Activated CD8-positive, alpha-beta memory T cell treated with anti-CD3 and anti-CD28 coated beads, Interleukin-2, amount 50 U/mL, for 24 hours (primary cell): Measurements from ENCODE around the gene IGSF21.

Experiments used
- DNase-seq: peaks from one replicate; pipeline ENCODE4 v3.0.0-alpha.2; 2020; ENCODE audit errors: extremely low read depth

Gene IGSF21

DNA sequence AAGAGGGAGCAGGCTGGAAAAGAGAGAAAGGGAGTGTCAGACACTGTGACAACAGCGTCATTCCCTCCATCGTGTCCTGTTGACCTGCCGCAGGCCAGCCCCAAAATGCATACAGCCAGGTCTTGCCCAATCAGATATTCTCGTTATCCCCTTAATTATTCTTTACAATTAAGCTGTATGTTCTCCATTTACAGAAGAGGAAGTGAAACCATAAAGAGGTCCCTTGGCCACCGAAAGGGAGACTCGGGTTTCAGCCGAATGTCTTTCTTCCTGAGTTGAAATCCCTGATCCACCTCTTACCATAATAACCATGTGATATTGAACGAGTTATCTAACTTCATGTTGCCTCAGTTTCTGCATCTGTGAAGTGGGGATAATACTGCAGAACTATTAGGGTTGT lies 70.5 kb downstream of the IGSF21 start:
- no peak for DNase-seq

DNA sequence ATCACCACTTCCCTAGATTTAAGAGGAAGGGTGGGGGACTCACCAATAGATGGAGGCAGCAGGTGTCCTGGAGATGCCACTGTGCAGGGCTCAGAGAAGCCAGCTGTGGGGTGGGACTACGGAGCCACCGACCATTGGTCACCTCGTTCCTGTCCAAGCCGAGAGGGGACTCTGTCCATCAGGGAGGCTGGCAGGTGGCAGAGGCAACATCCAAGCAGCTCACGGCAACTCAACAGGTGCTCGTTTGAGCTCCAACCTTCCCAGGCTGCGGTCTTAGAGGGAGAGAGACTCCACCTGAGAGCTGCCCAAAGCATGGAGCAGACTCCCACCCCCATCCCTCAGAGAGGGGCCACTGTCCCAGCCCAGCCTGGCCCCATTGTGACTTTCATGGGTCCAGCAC lies 71.4 kb downstream of the IGSF21 start:
- DNase-seq = no peak

DNA sequence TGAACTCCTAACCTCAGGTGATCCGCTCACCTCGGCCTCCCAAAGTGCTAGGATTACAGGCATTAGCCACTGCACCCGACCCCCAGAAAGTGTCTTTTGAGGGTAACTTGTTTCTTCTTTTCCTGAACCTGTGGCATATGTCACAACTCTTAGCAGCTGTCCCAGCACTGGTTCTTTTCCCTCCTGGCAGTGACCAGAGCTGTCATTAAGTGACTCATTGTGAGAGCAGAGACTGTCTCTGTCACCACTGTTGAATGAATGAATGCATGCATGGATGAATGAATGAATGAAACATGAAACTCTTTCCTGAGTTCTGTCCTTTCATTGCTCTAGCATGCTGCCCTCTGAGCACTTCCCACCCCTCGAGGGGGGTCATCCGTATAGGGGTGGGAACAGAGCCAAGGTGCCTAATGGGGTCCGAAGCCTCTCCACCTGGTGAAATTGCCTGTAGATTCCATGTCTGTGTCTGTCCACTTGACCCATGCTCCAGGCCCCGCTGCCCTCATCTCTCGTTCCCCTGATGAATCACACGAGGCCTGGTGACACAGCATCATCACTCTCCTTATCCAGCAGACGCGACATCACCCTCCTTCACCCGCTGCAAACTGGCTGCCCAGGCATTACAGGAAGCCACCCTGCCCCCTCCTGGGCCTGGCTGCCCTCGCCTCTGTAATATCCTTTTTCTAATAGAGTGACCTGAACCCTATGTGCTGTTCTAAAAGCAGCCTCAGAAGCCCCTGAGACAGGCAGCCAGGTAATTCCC lies 75.0 kb downstream of the IGSF21 start:
- DNase-seq = no peak

DNA sequence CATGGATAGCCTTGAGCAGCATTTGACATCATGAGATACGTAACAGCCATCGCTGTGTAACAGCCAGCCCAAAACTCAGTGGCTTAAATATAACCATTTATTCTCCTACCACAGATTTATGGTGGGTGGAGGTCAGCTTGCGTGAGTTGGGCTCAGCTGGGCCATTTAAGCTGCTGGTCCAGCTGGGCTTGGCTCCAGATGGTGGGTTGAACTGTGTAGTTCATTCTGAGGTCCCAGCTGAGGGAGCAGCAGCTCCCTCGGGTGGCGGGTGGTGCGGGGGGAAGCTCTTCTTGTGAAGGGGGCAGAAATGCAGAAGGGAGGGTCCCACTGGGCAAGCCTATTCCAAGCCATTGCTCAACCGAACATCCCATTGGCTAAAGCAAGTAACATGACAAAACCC lies 75.9 kb downstream of the IGSF21 start:
- no peak for DNase-seq

DNA sequence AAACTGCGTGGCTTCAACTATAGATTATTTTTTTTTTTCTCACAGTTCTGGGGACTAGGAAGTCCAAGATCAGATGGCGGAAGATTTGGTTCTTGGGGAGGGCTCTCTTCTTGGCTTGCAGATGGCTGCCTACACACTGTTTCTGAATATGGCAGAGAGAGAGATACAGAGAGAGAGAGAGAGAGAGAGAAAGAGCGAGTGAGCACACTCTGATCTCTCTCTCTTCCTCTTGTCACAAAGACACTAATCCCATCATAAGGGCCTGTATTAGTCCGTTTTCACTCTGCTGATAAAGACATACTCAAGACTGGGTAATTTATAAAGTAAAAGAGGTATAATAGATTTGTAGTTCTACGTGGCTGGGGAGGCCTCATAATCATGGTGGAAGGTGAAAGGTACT lies 79.5 kb downstream of the IGSF21 start:
- no peak for DNase-seq

DNA sequence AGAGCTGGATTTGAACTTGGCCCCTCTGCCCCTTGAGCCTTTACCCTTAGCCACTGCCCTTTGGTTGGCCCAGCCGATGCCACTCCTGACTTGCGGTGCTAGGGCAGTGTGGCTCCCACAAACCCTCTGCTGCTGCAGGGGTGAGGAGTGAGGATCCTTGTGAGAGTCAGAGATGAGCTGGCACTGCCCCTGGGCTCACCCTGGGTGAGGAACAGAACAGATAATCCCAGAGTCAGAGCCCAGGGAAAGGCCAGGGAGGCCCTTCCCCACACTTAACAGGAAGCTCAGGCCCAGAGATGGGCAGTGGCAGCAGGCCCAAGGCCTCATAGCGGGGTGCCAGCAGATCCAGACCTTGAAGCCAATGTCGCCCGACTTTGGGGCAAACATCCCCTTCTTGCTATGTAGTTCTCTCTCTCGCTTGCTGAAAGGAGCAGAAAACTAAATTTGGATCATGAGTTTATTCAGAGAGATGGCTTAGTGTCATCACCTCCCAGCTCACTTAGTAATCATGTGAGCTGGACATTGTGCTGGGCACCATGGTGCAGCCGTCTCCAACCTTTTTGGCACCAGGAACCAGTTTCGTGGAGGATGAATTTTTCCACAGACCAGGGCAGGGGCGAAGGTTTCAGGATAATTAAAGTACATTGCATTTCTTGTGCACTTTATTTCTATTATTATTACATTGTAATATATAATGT lies 81.4 kb downstream of the IGSF21 start:
- DNase-seq = no peak

DNA sequence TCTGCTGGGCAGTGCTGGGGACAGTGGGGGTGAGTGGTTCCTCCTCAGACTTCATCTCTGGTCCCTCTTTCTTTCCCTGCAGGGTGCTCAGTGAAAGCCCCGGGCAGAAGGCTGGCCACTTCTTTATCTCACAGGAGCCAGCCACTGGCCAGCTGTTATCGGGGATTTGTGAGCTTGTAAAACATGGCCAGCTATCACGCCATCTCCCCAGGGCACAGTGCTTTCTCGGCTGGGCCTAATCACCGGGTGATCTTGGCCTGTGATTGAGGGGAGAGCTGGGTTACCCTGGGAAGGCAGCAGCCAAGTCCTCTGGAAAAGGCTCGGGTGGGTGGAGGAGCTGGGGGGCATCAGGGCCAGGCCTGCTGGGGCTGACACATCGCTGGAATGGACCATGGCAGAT lies 83.0 kb downstream of the IGSF21 start:
- DNase-seq = no peak

DNA sequence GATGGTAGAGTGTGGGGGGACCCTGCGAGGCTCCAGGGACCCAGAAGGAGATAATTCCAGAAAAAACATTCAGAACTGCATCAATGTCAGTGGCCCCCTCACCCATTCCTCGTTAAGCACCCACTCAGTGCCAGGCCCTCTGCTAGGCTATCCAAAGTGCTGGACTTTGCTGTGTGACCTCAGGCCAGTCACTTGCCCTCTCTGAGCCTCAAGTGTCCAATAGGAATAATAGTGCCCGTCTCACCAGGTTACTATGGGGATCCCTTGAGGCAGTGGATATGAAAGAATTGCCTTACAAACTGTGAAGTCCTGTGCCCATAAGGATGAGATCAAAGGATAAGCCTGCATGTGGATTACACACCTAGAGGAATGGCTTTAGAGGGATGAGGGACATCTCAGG lies 83.4 kb downstream of the IGSF21 start:
- no peak for DNase-seq

DNA sequence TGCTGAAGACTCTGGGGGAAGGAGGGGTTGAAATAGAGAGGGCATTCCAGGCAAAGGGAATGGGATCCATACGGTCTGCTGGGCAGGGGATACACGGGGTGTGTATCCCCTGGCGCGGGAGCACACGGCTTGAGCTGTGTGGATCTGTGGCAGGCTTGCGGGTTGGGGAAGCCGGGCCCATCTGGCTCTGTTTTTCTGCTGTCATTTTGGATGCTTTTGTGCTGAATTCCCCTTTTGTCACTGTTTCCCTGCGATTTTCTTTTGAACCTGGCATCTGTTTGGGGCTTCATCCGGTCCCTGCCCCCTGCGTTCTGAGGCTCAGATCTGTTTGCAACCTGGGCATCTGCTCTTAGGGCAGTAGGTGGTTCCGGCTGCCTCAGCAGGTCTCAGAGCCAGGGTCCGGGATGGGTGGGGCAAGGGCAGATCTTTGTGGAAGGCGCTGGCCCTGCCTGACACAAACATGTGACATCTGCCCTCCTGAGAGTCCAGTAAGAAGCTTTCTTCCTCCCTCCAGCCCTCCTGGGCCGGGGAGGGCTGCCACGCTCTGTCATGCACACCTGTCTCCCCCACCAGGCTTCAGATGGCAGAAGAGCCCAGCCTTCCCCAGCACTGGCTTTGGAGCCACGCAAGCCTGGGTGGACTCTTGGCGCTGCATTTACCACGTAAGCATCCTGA lies 84.0 kb downstream of the IGSF21 start:
- DNase-seq = no peak

DNA sequence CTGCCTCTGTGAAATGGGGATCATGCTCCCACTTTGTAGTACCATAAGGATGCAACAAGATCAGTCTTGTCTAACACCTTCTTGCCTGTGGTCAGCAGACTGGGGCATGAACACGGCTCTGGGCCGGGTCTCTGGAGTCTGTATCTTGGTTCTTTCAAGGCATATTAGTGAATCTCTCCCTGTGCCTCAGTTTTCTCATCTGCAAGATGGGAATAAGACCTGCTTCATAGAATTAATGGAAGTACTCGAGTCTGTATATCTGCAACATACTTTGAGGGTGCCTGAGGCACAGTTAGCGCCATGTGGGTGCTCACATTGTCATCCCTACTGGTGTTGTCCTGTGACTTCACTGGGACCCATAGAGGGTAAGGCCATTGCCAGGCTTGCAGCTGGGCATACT lies 84.6 kb downstream of the IGSF21 start:
- no peak for DNase-seq

DNA sequence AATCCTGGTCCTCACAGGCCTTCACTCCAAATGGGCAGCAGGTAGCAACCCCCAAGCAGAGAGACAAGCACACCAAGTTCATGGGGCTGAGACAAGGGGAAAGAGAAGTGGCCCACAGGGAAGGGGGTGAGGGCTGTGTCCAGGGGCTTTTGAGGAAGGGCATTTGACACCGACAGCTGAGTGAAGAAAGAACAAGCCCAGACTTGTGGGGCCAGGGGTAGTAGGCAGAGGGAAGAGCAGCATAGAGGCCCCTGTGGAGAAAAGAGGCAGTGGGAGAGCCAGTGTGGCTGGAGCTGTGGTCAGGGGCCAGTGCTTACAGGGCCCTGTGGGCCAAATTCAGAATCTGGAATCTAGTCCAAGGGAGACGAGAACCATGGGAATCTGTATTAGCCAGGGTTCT lies 85.4 kb downstream of the IGSF21 start:
- DNase-seq = no peak

DNA sequence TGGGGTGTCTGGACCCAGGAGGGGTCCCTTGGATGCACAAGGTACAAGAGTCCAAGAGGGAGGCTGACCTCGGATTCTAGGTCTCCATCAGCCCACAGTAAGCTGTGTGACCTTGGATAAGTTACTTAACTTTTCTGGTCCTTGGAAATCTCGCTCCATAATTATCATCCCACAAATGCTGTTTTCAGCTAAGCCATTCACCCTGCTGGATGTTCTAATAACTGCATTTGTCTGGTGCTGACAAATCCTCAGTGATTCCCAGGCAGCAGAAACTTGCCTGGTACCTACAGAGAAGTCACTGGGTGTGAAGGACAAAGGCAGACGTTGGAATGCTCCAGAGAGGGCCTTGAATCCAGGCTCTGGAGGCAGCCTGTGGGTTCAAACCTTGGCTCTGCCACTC lies 89.7 kb downstream of the IGSF21 start:
- no peak for DNase-seq

DNA sequence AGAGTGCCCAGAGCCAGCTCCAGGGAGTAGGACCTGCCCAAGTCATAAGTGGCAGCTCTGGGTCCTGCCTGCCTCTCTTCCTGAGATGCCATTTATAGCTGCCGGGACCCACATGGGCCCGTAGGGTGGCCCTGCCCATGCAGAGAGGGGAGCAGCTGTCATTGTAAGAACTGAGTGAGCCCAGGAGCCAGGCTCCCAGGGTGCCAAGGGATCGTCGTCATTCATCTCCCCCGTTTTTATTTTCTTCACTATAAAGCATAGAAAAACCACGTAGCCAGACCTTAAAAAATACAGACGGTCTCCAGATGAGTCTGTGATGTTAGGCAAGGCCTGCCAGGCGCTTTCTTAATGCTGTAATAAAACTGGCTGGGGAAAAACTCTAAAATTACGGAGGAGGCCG lies 90.7 kb downstream of the IGSF21 start:
- no peak for DNase-seq

DNA sequence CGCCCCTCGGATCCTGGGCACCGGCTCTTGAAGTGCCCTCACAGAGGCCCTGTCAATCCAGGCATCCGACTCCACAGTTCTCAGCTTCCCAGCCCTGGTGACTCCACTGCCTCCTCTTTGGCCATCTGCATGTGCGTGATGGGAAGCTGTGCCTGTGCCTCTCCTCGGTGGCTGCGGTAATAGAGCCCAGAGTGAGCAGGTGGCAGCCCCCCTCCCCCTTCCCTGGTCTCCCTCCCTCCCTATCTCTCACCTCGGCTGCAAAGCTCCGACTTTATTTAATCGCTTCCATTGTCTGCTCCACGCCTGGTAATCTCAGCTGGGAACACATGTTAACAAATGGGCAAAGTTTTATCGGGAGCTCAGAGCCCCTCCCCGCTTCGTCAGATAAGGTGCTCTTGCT lies 91.9 kb downstream of the IGSF21 start:
- DNase-seq = no peak

DNA sequence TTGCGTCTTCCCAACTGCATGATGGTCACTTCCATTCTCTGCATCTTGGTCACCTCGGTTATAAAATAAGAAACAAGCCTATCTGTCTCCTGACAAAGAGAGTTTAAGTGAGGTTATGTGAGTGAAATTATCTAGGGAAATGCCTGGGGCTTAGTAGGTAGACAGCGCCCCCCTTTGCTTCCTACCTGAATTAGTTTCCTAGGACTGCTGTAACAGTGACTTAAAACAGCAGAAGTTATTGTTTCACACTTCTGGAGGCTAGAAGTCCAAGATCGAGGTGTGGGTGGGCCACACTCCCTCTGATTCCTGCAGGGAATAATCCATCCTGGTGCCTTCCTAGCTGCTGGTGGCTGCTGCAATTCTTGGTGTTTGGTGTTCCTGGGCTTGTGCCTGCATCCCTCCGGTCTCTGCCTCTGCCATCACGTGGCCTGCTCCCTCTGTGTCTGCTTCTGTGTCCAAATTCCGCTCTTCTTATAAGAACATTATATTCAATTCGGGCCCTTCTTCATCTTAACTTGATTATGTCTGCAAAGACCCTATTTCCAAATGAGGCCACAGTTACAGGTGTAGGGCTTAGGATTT lies 92.6 kb downstream of the IGSF21 start:
- DNase-seq = no peak

DNA sequence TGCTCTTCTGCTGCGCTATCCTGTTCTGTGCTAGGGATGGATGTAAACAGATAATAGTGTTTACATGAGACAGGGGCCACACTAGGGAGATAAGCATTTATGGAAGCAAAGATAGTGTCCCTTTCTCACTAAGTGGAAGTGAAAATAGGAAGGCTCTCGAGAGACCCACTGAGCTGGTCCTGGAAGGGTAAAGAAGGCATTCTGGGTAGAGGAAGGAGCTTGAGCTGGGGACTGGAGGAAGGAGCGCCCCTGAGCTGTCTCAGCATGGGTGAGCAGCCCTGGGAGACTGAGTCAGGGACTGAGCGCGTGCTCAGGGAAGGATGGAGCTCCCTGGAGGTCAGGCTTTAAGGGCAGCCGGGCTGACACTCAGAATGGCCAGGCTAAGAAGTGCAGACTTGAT lies 93.3 kb downstream of the IGSF21 start:
- no peak for DNase-seq

DNA sequence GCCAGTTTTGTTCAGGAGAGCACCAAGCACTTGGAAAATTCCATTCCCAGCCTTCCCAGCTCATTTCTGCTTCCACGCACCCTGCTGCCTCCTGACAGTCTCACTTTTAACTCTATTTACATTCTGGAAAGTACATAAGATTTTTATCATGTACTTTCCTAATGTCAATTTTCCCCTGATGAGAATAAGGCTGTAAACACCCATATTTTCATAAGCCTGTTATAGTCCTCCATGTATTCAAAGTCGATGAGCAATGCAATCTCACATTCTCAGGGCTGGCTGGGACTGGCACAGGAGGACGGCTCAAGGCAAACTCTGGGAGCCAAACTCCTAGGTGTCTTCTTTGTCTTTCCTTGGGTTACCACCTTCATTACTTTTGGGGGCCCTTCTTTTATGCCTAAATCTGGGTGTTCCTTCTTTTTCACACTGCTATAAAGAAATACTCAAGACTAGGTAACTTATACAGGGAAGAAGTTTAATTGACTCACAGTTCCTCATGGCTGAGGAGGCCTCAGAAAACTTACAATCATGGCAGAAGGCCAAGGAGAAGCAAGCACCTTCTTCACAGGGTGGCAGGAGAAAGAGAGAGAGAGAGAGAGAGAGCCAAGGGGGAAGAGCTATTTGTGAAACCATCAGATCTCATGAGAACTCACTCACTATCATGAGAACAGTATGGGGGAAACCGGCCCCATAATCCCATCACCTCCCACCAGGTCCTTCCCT lies 94.6 kb downstream of the IGSF21 start:
- no peak for DNase-seq

DNA sequence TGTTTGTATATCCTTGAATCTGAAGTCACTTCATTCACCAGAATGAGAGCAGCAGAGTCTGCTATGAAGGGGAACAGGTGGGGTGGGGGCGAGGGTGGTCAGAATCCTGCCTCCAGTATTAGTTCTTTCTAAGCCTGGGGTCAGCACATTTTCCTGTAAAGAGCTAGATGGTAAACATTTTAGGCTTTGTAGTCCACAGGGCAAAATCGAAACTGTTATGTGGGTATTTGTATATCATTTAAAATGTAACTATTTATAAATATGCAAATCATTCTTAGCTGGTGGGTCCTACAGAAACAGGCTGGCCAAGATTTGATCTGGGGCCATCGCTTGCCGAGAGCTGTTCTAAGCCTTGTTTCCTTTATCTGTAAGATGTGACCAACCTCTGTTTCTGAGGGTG lies 96.0 kb downstream of the IGSF21 start:
- DNase-seq = no peak

DNA sequence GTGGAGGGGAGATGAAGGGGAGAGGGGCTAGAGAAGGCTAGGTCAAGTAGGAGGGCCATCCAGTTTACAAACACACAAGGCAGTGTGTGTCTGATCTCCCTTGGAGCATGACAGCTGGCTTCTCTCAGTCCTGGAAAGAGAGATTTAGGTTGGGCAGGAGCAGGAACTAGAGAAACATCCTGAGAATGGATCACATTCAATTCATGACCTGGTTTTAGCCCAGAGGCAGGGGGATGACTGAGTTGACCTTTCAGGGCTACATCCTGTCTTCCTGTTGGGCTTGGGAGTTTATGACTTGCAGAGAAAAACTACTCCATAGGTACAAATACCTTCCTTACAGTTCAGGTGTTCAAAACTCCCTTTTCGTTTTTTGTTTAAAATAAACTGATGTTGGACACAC lies 97.0 kb downstream of the IGSF21 start:
- DNase-seq = no peak

DNA sequence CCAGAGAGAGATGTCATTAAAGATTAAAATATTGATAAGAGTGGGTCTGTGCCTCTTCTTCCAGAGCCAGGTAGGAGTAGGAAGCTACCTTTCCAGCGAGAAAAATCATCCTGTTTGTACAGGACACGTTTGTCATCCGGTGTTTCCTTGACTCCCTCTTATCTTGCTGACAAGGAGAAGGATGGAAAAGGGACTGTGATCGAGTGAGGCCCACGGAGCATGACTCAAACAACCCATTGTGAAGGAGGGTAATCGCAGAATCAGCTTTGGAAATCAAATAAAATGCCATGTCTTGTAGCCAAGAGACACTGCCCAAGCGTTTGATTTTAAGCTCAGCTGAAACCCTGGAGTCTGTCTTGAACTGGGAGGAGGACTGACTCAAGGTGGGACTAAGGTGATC lies 97.7 kb downstream of the IGSF21 start:
- no peak for DNase-seq

DNA sequence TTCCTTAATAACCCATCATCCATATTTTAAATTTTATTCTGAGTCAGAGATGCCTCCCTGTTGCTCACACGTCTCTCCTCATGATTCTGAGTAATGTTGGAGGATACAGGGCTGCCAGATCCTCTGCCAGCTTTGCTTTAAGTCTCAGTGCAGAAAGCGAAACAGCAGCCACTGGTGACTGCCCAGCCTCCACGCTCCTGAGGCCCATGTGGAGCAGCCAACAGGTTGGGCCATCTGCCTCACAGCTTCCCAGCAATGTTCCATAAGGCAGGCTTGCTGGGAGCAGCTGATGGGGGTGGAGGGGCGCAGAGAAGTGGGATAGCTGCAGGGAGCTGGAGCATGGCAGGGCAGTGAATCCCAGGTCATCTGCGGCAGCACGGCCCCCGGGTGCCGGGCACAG lies 104.2 kb downstream of the IGSF21 start:
- no peak for DNase-seq

DNA sequence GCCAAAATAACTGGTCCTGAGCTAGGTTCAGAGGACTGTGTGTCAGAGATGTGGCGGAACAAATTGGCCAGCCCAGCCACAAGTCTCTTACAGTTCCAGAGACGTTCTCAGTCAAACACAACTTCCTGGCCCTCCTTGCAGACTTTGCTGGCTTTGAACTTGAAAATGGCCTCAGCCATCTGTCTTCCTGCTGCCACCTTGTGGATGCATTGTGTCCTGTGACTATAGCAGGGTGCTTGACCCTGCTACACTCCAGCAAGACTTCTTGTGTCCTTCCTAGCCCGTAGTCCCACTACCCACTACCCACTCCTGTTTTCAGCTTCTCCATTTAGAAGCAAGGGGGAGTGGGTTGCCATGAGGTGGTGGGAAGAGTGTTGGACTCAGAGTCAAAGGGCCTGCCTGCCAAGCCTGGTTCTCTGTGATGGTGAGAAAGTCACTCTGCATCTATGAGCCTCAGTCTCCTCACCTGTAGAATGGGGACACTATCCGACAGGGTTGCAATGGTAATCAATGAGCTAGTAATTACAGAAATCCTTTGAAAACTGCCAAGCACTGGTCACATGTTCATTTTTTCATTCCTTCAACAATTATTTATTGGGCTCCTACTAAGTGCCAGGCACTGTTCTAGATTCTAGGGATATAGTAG lies 109.9 kb downstream of the IGSF21 start:
- no peak for DNase-seq
